UCSD-AML1 (cell line): ENCODE results near the gene CTDSPL.
"Not testable (repeated sequence)": the region's sequence is repeated elsewhere in the genome, so short reads cannot be mapped to it uniquely, and the experiment has no call there.

Experiments used
- DNase-seq: peaks from one replicate; lab custom pipeline; 2025; ENCODE audit not compliant: unreplicated experiment; lab: John Stamatoyannopoulos, UW

Gene CTDSPL

DNA sequence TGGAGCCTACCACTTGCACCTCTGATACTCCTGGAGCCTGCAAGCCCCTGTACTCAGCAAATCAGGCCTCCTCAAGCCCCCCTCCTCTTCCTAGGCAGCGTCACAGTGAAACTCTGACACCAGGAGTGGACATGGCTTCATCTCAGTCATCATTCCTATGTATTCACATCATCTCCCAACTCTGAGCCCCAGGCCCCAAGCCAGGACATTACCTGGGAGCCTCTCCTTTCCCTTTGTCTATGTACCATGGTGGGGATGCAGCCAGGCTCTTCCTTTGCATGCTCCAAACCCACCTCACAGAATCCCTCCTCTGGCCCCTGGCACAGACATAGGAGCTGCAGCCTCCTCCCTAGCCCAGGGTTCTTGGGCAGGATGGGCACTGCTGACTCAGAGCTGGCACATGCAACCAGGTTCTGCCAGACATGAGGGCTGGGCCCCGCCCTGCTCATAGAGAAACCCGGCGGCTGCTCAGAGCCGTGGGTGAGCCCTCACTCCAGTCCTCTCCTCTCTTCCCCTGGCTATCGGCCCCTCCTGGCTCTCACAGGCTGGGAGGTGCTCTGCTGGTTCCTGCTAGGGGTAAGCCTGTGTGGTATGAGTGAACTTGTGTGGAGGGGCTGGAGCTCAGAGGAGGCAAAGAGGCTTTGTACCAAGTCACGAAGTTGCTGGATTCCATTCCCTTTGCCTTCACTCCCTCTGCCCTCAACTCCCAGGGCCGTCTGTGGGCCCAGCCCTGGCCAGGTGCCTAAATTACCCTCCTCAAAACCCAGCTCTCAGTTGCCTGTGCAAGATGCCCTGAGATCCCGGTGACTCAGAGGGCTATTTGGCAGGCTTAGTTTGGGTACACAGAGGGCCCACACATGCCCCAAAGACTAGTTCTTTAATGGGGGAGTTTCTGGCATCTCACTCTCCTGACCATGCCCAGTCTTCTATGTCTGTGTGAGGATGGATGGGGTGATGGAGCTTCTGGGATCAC is 169.6 kb downstream of the CTDSPL start:
- DNase-seq = no peak

DNA sequence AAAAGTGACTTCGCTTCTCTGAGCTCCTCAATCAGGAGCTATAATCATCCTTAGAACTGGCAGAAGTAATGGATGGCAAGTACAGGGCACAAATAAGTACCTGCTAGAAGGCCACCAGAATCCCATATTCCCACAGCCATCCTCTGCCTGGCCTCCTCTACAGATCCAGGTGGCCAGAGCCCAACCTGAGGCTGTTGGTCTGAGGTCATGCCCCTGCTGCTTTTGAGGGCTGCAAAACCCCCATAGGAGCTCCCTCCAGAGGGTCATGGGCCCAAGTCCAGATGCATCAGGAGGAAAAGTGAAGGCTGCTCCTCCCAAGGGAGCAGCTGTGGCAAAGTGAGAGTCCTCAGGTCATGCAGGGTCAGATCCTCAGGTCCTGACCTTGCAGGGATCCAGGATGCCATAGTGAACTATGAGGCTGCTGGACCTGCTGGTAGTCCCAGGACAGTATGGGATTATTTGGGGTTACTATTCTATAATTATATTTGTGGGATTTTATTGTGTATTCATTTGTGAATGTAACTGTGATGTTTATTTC is 170.7 kb downstream of the CTDSPL start:
- no peak for DNase-seq

DNA sequence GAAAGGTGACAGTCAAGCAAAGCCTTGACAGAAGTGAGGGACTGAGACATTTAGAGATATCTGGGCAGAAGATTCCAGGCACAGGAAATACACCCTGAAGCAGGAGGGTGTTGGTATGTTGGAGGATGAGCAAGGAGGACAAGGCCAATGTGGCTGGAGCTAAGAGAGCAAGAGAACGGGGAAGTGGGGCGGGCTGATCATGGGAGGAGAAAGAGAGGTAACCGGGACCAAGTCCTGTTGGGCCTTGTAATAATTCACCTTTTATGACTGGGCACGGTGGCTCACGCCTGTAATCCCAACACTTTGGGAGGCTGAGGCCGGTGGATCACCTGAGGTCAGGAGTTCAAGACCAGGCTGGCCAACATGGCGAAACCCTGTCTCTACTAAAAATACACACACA is 171.9 kb downstream of the CTDSPL start:
- not testable (repeated sequence) for DNase-seq
